Measurements from ENCODE around the gene FBXO2.

FBXO2 gene

GRCh38 chr1:11682287-11682771 lies 28.1 kb upstream of the FBXO2 start:
- DNase-seq (ENCODE audit: extremely low read depth in 1 of 2, low read depth in 1 of 2), result no peak

- DNase-seq (ENCODE audit: extremely low read depth in 1 of 2, low read depth in 1 of 2), result peak; percentile 65 to 87
These were observed 27.0 kb upstream of the FBXO2 start, which contains the start of gene MAD2L2 for GRCh38 chr1:11681071-11681771. Gene MAD2L2, minus strand, starts transcription at chr1:11681148. Its CDS starts 547 bp downstream, at chr1:11680601.

- DNase-seq (ENCODE audit: extremely low read depth in 1 of 2, low read depth in 1 of 2), result no peak
These were observed 26.2 kb upstream of the FBXO2 start for GRCh38 chr1:11680270-11681070.

- no peak for DNase-seq (ENCODE audit: extremely low read depth in 1 of 2, low read depth in 1 of 2)
These were observed 24.2 kb upstream of the FBXO2 start for GRCh38 chr1:11678442-11678841.

GRCh38 chr1:11676386-11677103 lies 22.3 kb upstream of the FBXO2 start:
- no peak for DNase-seq (ENCODE audit: extremely low read depth in 1 of 2, low read depth in 1 of 2)

GRCh38 chr1:11675325-11675724 lies 21.1 kb upstream of the FBXO2 start:
- DNase-seq (ENCODE audit: extremely low read depth in 1 of 2, low read depth in 1 of 2), result no peak

- DNase-seq (ENCODE audit: extremely low read depth in 1 of 2, low read depth in 1 of 2), result no peak
These were observed 20.3 kb upstream of the FBXO2 start for GRCh38 chr1:11674488-11674887.

GRCh38 chr1:11673089-11673769 lies 19.0 kb upstream of the FBXO2 start:
- no peak for DNase-seq (ENCODE audit: extremely low read depth in 1 of 2, low read depth in 1 of 2)

- DNase-seq (ENCODE audit: extremely low read depth in 1 of 2, low read depth in 1 of 2), result no peak
These were observed 17.5 kb upstream of the FBXO2 start for GRCh38 chr1:11671544-11672286.

GRCh38 chr1:11671205-11671543 lies 16.9 kb upstream of the FBXO2 start:
- no peak for DNase-seq (ENCODE audit: extremely low read depth in 1 of 2, low read depth in 1 of 2)

- DNase-seq (ENCODE audit: extremely low read depth in 1 of 2, low read depth in 1 of 2), result no peak
These were observed 16.5 kb upstream of the FBXO2 start for GRCh38 chr1:11670747-11671146.

GRCh38 chr1:11668516-11668915 lies 14.3 kb upstream of the FBXO2 start:
- no peak for DNase-seq (ENCODE audit: extremely low read depth in 1 of 2, low read depth in 1 of 2)

GRCh38 chr1:11664336-11665065 lies 10.3 kb upstream of the FBXO2 start:
- peak in 1 of 2 donors; percentile 43 for DNase-seq (ENCODE audit: extremely low read depth in 1 of 2, low read depth in 1 of 2)

- DNase-seq (ENCODE audit: extremely low read depth in 1 of 2, low read depth in 1 of 2), result no peak
These were observed 6.9 kb upstream of the FBXO2 start for GRCh38 chr1:11661103-11661502.

GRCh38 chr1:11659748-11660147 lies 5.5 kb upstream of the FBXO2 start:
- no peak for DNase-seq (ENCODE audit: extremely low read depth in 1 of 2, low read depth in 1 of 2)

- no peak for DNase-seq (ENCODE audit: extremely low read depth in 1 of 2, low read depth in 1 of 2)
These were observed 4.3 kb upstream of the FBXO2 start for GRCh38 chr1:11658542-11658941.

- no peak for DNase-seq (ENCODE audit: extremely low read depth in 1 of 2, low read depth in 1 of 2)
These were observed 3.4 kb upstream of the FBXO2 start for GRCh38 chr1:11657654-11658053.

GRCh38 chr1:11654939-11655808 lies 945 bp upstream of the FBXO2 start:
- no peak for DNase-seq (ENCODE audit: extremely low read depth in 1 of 2, low read depth in 1 of 2)

GRCh38 chr1:11653861-11654136 lies 430 bp downstream of the FBXO2 start:
- no peak for DNase-seq (ENCODE audit: extremely low read depth in 1 of 2, low read depth in 1 of 2)
